ENCODE measurements around the gene PADI2. TPM values are rescaled to one million over a fixed set of nuclear protein-coding genes. Genes with fewer than 3 reads are reported as not detected.

PADI2 gene
- polyA plus RNA-seq, 1 experiment = not detected

GRCh38 chr1:17117451-17118265, 1.6 kb downstream of the PADI2 start:
- H3K4me3 ChIP-seq (ENCODE audit: low read depth, low read length) = no peak overlapping the region
- TF ChIP-seq, protein P1, sequence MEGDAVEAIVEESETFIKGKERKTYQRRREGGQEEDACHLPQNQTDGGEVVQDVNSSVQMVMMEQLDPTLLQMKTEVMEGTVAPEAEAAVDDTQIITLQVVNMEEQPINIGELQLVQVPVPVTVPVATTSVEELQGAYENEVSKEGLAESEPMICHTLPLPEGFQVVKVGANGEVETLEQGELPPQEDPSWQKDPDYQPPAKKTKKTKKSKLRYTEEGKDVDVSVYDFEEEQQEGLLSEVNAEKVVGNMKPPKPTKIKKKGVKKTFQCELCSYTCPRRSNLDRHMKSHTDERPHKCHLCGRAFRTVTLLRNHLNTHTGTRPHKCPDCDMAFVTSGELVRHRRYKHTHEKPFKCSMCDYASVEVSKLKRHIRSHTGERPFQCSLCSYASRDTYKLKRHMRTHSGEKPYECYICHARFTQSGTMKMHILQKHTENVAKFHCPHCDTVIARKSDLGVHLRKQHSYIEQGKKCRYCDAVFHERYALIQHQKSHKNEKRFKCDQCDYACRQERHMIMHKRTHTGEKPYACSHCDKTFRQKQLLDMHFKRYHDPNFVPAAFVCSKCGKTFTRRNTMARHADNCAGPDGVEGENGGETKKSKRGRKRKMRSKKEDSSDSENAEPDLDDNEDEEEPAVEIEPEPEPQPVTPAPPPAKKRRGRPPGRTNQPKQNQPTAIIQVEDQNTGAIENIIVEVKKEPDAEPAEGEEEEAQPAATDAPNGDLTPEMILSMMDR (IDR thresholded peaks at IDR 0.05; ENCODE audit: low read depth, low read length) = no peak
- no peak overlapping the region for H3K27ac ChIP-seq (ENCODE audit: low read depth, low read length)
- DNase-seq (ENCODE audit: low read depth, low spot score) = no peak
- no peaks in the 10 kb centered on the region; the same call in 1 of the 2 replicates for H3K9me3 ChIP-seq (ENCODE audit: control insufficient read depth, insufficient read depth, low read length)
- ChIA-PET CTCF (interaction anchor here (1.1 kb wide), 1 partner anchor 8 kb away, joined by 4 read pairs; no protein-coding TSS in a partner anchor), POLR2A (no interaction called here)
- H3K27me3 ChIP-seq (ENCODE audit: control insufficient read depth, insufficient read depth, low read length) = peaks cover 52% of the 10 kb centered on the region

- CTCF ChIA-PET = interaction anchor here (1.1 kb wide), 1 partner anchor 9 kb away, joined by 4 read pairs; no protein-coding TSS in a partner anchor
- POLR2A ChIA-PET = no interaction called here
- no peak overlapping the region for H3K4me3 ChIP-seq (ENCODE audit: low read depth, low read length)
- peaks cover 56% of the 10 kb centered on the region for H3K27me3 ChIP-seq (ENCODE audit: control insufficient read depth, insufficient read depth, low read length)
- no peaks in the 10 kb centered on the region; the same call in 1 of the 2 replicates for H3K9me3 ChIP-seq (ENCODE audit: control insufficient read depth, insufficient read depth, low read length)
- DNase-seq (ENCODE audit: low read depth, low spot score) = no peak
- H3K27ac ChIP-seq (ENCODE audit: low read depth, low read length) = no peak overlapping the region
- TF ChIP-seq, protein P1 (IDR thresholded peaks at IDR 0.05; ENCODE audit: low read depth, low read length) = no peak
Measured at GRCh38 chr1:17116643-17117042, 2.6 kb downstream of the PADI2 start.

- Histone ChIP-seq H3K27ac (ENCODE audit: low read depth, low read length) (no peak overlapping the region), H3K27me3 (ENCODE audit: control insufficient read depth, insufficient read depth, low read length) (peaks cover 54% of the 10 kb centered on the region), H3K9me3 (ENCODE audit: control insufficient read depth, insufficient read depth, low read length) (no peaks in the 10 kb centered on the region; the same call in 1 of the 2 replicates), H3K4me3 (ENCODE audit: low read depth, low read length) (no peak overlapping the region)
- no peak for DNase-seq (ENCODE audit: low read depth, low spot score)
- ChIA-PET POLR2A (no interaction called here), CTCF (interaction anchor here (1.5 kb wide), 1 partner anchor 12 kb away, joined by 5 read pairs; no protein-coding TSS in a partner anchor)
- TF ChIP-seq, protein P1 (IDR thresholded peaks at IDR 0.05; ENCODE audit: low read depth, low read length) = no peak
Measured at GRCh38 chr1:17113963-17114362, 5.3 kb downstream of the PADI2 start.

GRCh38 chr1:17112496-17113236, 6.6 kb downstream of the PADI2 start:
- no peaks in the 10 kb centered on the region for H3K9me3 ChIP-seq (ENCODE audit: control insufficient read depth, insufficient read depth, low read length)
- no peak for DNase-seq (ENCODE audit: low read depth, low spot score)
- ChIA-PET CTCF (interaction anchor here (0.6 to 1.4 kb wide), 2 partner anchors 13 to 95 kb away, joined by 3 to 12 read pairs; no protein-coding TSS in a partner anchor), POLR2A (interaction anchor here (0.6 kb wide), 1 partner anchor 143 kb away, joined by 4 read pairs; no protein-coding TSS in a partner anchor)
- H3K27me3 ChIP-seq (ENCODE audit: control insufficient read depth, insufficient read depth, low read length) = peaks cover 41% of the 10 kb centered on the region
- H3K4me3 ChIP-seq (ENCODE audit: low read depth, low read length) = no peak overlapping the region
- H3K27ac ChIP-seq (ENCODE audit: low read depth, low read length) = no peak overlapping the region
- TF ChIP-seq, protein P1 (IDR thresholded peaks at IDR 0.05; ENCODE audit: low read depth, low read length) = no peak
